ENCODE measurements around the gene SCFD1. TPM values are rescaled to one million over a fixed set of nuclear protein-coding genes. Genes with fewer than 3 reads are reported as not detected.

SCFD1 gene
- total and polyA plus RNA-seq, 4 donors, result 24.6 to 82.1 (median 52.6) TPM

GRCh38 chr14:30759172-30760125 is 137.3 kb downstream of the SCFD1 start:
- Histone ChIP-seq H3K4me3 (ENCODE audit: low read depth in 1 of 3, low read length in 3 of 3) (no peak overlapping the region), H3K4me1 (ENCODE audit: control insufficient read depth in 4 of 4, insufficient read depth in 4 of 4, low read length in 3 of 4) (no peaks in the 10 kb centered on the region), H3K9ac (ENCODE audit: low read depth in 1 of 2, low read length in 2 of 2) (no peak overlapping the region), H3K27me3 (ENCODE audit: control insufficient read depth in 4 of 4, insufficient read depth in 4 of 4, low read length in 3 of 4) (no peaks in the 10 kb centered on the region), H3K9me3 (ENCODE audit: control insufficient read depth in 4 of 4, low read length in 3 of 4) (peaks cover 0 to 20% (median 5%) of the 10 kb centered on the region in 4 donors), H3K36me3 (ENCODE audit: control insufficient read depth in 4 of 4, insufficient read depth in 3 of 4, low read depth in 1 of 4, low read length in 3 of 4) (no peaks in the 10 kb centered on the region), H3K27ac (ENCODE audit: low read depth in 1 of 2, low read length in 2 of 2) (no peak overlapping the region)
- WGBS, result 84% methylated on average over 7 of the region's 7 CpGs
- TF ChIP-seq EGR1 (IDR thresholded peaks at IDR 0.05; ENCODE audit: low read depth in 2 of 2) (no peak), HNF4G (IDR thresholded peaks at IDR 0.05) (no peak)
- no peak for DNase-seq (ENCODE audit: low spot score)

- DNase-seq (ENCODE audit: low spot score), result no peak
- H3K27me3 ChIP-seq (ENCODE audit: control insufficient read depth in 4 of 4, insufficient read depth in 4 of 4, low read length in 3 of 4), result no peaks in the 10 kb centered on the region
- TF ChIP-seq EGR1 (IDR thresholded peaks at IDR 0.05; ENCODE audit: low read depth in 2 of 2) (no peak), YY1 (IDR thresholded peaks at IDR 0.05) (no peak), MAX (IDR thresholded peaks at IDR 0.05) (no peak), JUND (IDR thresholded peaks at IDR 0.05) (no peak), FOXA2 (IDR thresholded peaks at IDR 0.05) (no peak), SP1 (IDR thresholded peaks at IDR 0.05) (no peak), HNF4G (IDR thresholded peaks at IDR 0.05) (no peak)
- TF ChIP-seq, protein P1, sequence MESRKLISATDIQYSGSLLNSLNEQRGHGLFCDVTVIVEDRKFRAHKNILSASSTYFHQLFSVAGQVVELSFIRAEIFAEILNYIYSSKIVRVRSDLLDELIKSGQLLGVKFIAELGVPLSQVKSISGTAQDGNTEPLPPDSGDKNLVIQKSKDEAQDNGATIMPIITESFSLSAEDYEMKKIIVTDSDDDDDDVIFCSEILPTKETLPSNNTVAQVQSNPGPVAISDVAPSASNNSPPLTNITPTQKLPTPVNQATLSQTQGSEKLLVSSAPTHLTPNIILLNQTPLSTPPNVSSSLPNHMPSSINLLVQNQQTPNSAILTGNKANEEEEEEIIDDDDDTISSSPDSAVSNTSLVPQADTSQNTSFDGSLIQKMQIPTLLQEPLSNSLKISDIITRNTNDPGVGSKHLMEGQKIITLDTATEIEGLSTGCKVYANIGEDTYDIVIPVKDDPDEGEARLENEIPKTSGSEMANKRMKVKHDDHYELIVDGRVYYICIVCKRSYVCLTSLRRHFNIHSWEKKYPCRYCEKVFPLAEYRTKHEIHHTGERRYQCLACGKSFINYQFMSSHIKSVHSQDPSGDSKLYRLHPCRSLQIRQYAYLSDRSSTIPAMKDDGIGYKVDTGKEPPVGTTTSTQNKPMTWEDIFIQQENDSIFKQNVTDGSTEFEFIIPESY (IDR thresholded peaks at IDR 0.05), result no peak
- H3K9ac ChIP-seq (ENCODE audit: low read depth in 1 of 2, low read length in 2 of 2), result no peak overlapping the region
- no peaks in the 10 kb centered on the region for H3K4me1 ChIP-seq (ENCODE audit: control insufficient read depth in 4 of 4, insufficient read depth in 4 of 4, low read length in 3 of 4)
- H3K27ac ChIP-seq (ENCODE audit: low read depth in 1 of 2, low read length in 2 of 2), result no peak overlapping the region
- 36% methylated on average over 1 of the region's 1 CpG for WGBS
- no peak overlapping the region for H3K4me3 ChIP-seq (ENCODE audit: low read depth in 1 of 3, low read length in 3 of 3)
- peaks cover 0 to 20% (median 5%) of the 10 kb centered on the region in 4 donors for H3K9me3 ChIP-seq (ENCODE audit: control insufficient read depth in 4 of 4, low read length in 3 of 4)
- no peaks in the 10 kb centered on the region for H3K36me3 ChIP-seq (ENCODE audit: control insufficient read depth in 4 of 4, insufficient read depth in 3 of 4, low read depth in 1 of 4, low read length in 3 of 4)
These were observed 141.8 kb downstream of the SCFD1 start for GRCh38 chr14:30763891-30764290.

DNA sequence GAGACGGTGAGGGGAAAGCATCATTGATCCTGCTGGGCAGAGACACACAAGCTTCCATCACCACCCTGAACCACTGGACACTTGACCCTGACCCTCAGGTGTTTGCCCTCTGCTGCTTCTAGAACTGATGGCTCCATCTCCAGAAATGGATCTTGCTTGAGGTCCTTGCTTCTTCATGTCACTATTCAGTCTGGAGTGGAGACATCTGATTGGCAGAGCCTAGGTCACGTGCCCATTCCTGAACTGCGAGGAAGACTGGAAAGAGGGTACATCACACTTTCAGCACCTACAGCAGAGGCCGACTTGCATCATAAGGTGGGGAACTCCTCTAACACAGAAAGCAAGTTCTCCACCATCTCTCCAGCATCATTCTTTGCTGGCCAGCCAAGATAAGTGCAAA is 145.5 kb downstream of the SCFD1 start:
- H3K9me3 ChIP-seq (ENCODE audit: control insufficient read depth in 4 of 4, low read length in 3 of 4), result peaks cover 0 to 15% (median 3%) of the 10 kb centered on the region in 4 donors
- no peaks in the 10 kb centered on the region for H3K4me1 ChIP-seq (ENCODE audit: control insufficient read depth in 4 of 4, insufficient read depth in 4 of 4, low read length in 3 of 4)
- DNase-seq (ENCODE audit: low spot score), result no peak
- no peak overlapping the region for H3K27ac ChIP-seq (ENCODE audit: low read depth in 1 of 2, low read length in 2 of 2)
- WGBS, result 96% methylated on average over 4 of the region's 4 CpGs
- no peaks in the 10 kb centered on the region for H3K27me3 ChIP-seq (ENCODE audit: control insufficient read depth in 4 of 4, insufficient read depth in 4 of 4, low read length in 3 of 4)
- no peak overlapping the region for H3K9ac ChIP-seq (ENCODE audit: low read depth in 1 of 2, low read length in 2 of 2)
- TF ChIP-seq NR2F2 (IDR thresholded peaks at IDR 0.05), result no peak
- TF ChIP-seq HNF4A (conservative IDR thresholded peaks at IDR 0.05), result no peak
- TF ChIP-seq, protein P1 (IDR thresholded peaks at IDR 0.05), result no peak
- no peak for TF ChIP-seq EGR1 (IDR thresholded peaks at IDR 0.05; ENCODE audit: low read depth in 2 of 2)
- no peak for TF ChIP-seq SP1 (IDR thresholded peaks at IDR 0.05)
- TF ChIP-seq RXRA (IDR thresholded peaks at IDR 0.05), result no peak
- TF ChIP-seq GABPA (IDR thresholded peaks at IDR 0.05 in 1 of 2, conservative IDR thresholded peaks at IDR 0.05 in 1 of 2), result no peak
- TF ChIP-seq HNF4G (IDR thresholded peaks at IDR 0.05), result no peak
- no peak for TF ChIP-seq CTCF (IDR thresholded peaks at IDR 0.05; ENCODE audit: low read depth, low read length, missing input control)
- no peak for TF ChIP-seq TAF1 (conservative IDR thresholded peaks at IDR 0.05)
- no peak for TF ChIP-seq MAX (IDR thresholded peaks at IDR 0.05)
- H3K36me3 ChIP-seq (ENCODE audit: control insufficient read depth in 4 of 4, insufficient read depth in 3 of 4, low read depth in 1 of 4, low read length in 3 of 4), result no peaks in the 10 kb centered on the region
- no peak overlapping the region for H3K4me3 ChIP-seq (ENCODE audit: low read depth in 1 of 3, low read length in 3 of 3)
